ENCODE data around the gene UQCRC2. TPM values are rescaled to one million over a fixed set of nuclear protein-coding genes. Genes with fewer than 3 reads are reported as not detected.

The UQCRC2 gene
- total and polyA plus RNA-seq, 10 of the 15 experiments (the other 5 are each of a cell fraction or from before 2014, with no cell fraction given), result 256 to 563 (median 327) TPM

DNA sequence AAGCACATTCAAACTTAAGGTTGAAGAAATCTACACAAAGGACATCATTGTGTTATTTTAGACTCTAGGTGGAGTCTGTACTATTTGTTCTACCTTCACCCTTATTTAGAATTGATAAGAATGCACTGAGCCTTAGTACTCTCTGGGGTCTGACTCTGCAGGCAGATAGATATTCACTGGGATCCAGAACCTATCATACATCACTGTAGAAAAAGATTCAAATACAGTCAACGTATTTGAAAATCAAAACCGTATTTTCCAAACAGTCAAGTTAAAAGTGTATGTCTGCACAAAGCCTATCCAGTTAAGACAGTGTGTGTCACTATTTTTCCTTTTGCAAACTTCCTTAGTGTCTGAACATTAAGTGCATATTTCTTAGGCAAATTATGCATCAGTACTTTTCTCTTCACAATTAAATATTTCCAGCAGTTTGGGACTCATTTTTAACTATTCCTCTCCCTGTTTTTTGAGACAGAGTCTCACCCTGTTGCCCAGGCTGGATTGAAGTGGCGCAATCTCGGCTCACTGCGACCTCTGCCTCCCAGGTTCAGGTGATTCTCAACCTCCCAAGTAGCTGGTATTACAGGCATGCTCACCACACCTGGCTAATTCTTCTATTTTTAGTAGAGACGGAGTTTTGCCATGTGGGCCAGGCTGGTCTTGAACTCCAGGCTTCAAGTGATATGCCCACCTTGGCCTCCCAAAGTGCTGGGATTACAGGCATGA, 77.1 kb downstream of the UQCRC2 start:
- Histone ChIP-seq H3K36me3 (ENCODE audit: control insufficient read depth in 2 of 2, insufficient read depth in 2 of 2, low read length in 1 of 2) (no peaks in the 10 kb centered on the region; a peak in 1 of 4 replicates), H3K9ac (ENCODE audit: control insufficient read depth, insufficient read depth, low read length) (no peak overlapping the region), H3K27me3 (replicated peaks in 1 of 2; ENCODE audit: control insufficient read depth in 2 of 2, insufficient read depth in 2 of 2, low read length in 1 of 2) (no peaks in the 10 kb centered on the region), H3K4me2 (ENCODE audit: control insufficient read depth, insufficient read depth) (no peak overlapping the region), H3K27ac (ENCODE audit: control insufficient read depth, insufficient read depth) (no peak overlapping the region), H2AFZ (ENCODE audit: control insufficient read depth, low read depth, low read length) (no peak overlapping the region), H3K9me3 (replicated peaks; ENCODE audit: control insufficient read depth, insufficient read depth, low read length) (no peaks in the 10 kb centered on the region; the same call in none of the 3 replicates), H3K4me3 (no peak overlapping the region), H3K79me2 (ENCODE audit: control insufficient read depth, insufficient read depth, low read length) (peaks cover 2% of the 10 kb centered on the region), H4K20me1 (ENCODE audit: control insufficient read depth, insufficient read depth) (no peaks in the 10 kb centered on the region), H3K4me1 (ENCODE audit: control insufficient read depth, insufficient read depth, low read length) (peaks cover 25% of the 10 kb centered on the region)
- ChIA-PET SMC1A (ENCODE audit: uncharacterized antibody, unreplicated experiment) (interaction anchor here (0.5 to 1.5 kb wide), 4 partner anchors 14 to 1307 kb away, joined by 3 to 5 read pairs (median 3); no protein-coding TSS in a partner anchor), POLR2A (interaction anchor here (0.6 kb wide), 1 partner anchor 23 kb away, joined by 4 read pairs; no protein-coding TSS in a partner anchor), RAD21 (ENCODE audit: unreplicated experiment) (interaction anchor here (0.9 to 2.2 kb wide), 2 partner anchors 47 to 158 kb away, joined by 3 to 7 read pairs; no protein-coding TSS in a partner anchor), CTCF (interaction anchor here (1.6 to 5.8 kb wide), 2 partner anchors 48 kb away, joined by 7 to 51 read pairs; no protein-coding TSS in a partner anchor)
- intact Hi-C loops (cut with micrococcal nuclease; ENCODE audit: unreplicated experiment), result no loop called here
- FAIRE-seq (no peak), DNase-seq (ENCODE audit: low read depth, low spot score) (no peak), ATAC-seq (no peak)
- in situ Hi-C loops (cut with MboI), result no loop called here
- WGBS (ENCODE audit: insufficient coverage, insufficient replicate concordance, low lambda C conversion rate, missing lambda C conversion rate), result 95% methylated on average over 6 of the region's 6 CpGs
- no TSS peak for BruUV-seq (replicated peaks)
- TF ChIP-seq TBL1XR1 (IDR thresholded peaks at IDR 0.05; ENCODE audit: low read depth, low read length) (no peak), ZNF24 (IDR thresholded peaks at IDR 0.05) (no peak), RUNX3 (IDR thresholded peaks at IDR 0.05; ENCODE audit: low read length) (no peak), ESRRA (IDR thresholded peaks at IDR 0.05; ENCODE audit: low read length) (no peak), SIN3A (IDR thresholded peaks at IDR 0.05; ENCODE audit: low read depth, low read length) (no peak), SMARCA5 (IDR thresholded peaks at IDR 0.05) (no peak)
- TF ChIP-seq, protein P1, sequence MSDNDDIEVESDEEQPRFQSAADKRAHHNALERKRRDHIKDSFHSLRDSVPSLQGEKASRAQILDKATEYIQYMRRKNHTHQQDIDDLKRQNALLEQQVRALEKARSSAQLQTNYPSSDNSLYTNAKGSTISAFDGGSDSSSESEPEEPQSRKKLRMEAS (IDR thresholded peaks at IDR 0.05; ENCODE audit: low read depth, low read length), result no peak
- TF ChIP-seq, protein P2, sequence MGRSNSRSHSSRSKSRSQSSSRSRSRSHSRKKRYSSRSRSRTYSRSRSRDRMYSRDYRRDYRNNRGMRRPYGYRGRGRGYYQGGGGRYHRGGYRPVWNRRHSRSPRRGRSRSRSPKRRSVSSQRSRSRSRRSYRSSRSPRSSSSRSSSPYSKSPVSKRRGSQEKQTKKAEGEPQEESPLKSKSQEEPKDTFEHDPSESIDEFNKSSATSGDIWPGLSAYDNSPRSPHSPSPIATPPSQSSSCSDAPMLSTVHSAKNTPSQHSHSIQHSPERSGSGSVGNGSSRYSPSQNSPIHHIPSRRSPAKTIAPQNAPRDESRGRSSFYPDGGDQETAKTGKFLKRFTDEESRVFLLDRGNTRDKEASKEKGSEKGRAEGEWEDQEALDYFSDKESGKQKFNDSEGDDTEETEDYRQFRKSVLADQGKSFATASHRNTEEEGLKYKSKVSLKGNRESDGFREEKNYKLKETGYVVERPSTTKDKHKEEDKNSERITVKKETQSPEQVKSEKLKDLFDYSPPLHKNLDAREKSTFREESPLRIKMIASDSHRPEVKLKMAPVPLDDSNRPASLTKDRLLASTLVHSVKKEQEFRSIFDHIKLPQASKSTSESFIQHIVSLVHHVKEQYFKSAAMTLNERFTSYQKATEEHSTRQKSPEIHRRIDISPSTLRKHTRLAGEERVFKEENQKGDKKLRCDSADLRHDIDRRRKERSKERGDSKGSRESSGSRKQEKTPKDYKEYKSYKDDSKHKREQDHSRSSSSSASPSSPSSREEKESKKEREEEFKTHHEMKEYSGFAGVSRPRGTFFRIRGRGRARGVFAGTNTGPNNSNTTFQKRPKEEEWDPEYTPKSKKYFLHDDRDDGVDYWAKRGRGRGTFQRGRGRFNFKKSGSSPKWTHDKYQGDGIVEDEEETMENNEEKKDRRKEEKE (IDR thresholded peaks at IDR 0.05), result no peak
- TF ChIP-seq, protein P3, sequence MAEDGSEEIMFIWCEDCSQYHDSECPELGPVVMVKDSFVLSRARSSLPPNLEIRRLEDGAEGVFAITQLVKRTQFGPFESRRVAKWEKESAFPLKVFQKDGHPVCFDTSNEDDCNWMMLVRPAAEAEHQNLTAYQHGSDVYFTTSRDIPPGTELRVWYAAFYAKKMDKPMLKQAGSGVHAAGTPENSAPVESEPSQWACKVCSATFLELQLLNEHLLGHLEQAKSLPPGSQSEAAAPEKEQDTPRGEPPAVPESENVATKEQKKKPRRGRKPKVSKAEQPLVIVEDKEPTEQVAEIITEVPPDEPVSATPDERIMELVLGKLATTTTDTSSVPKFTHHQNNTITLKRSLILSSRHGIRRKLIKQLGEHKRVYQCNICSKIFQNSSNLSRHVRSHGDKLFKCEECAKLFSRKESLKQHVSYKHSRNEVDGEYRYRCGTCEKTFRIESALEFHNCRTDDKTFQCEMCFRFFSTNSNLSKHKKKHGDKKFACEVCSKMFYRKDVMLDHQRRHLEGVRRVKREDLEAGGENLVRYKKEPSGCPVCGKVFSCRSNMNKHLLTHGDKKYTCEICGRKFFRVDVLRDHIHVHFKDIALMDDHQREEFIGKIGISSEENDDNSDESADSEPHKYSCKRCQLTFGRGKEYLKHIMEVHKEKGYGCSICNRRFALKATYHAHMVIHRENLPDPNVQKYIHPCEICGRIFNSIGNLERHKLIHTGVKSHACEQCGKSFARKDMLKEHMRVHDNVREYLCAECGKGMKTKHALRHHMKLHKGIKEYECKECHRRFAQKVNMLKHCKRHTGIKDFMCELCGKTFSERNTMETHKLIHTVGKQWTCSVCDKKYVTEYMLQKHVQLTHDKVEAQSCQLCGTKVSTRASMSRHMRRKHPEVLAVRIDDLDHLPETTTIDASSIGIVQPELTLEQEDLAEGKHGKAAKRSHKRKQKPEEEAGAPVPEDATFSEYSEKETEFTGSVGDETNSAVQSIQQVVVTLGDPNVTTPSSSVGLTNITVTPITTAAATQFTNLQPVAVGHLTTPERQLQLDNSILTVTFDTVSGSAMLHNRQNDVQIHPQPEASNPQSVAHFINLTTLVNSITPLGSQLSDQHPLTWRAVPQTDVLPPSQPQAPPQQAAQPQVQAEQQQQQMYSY (CRISPR knock-in tag; IDR thresholded peaks at IDR 0.05), result no peak
- TF ChIP-seq, protein P4, sequence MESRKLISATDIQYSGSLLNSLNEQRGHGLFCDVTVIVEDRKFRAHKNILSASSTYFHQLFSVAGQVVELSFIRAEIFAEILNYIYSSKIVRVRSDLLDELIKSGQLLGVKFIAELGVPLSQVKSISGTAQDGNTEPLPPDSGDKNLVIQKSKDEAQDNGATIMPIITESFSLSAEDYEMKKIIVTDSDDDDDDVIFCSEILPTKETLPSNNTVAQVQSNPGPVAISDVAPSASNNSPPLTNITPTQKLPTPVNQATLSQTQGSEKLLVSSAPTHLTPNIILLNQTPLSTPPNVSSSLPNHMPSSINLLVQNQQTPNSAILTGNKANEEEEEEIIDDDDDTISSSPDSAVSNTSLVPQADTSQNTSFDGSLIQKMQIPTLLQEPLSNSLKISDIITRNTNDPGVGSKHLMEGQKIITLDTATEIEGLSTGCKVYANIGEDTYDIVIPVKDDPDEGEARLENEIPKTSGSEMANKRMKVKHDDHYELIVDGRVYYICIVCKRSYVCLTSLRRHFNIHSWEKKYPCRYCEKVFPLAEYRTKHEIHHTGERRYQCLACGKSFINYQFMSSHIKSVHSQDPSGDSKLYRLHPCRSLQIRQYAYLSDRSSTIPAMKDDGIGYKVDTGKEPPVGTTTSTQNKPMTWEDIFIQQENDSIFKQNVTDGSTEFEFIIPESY (IDR thresholded peaks at IDR 0.05), result no peak
- TF ChIP-seq, protein P5, sequence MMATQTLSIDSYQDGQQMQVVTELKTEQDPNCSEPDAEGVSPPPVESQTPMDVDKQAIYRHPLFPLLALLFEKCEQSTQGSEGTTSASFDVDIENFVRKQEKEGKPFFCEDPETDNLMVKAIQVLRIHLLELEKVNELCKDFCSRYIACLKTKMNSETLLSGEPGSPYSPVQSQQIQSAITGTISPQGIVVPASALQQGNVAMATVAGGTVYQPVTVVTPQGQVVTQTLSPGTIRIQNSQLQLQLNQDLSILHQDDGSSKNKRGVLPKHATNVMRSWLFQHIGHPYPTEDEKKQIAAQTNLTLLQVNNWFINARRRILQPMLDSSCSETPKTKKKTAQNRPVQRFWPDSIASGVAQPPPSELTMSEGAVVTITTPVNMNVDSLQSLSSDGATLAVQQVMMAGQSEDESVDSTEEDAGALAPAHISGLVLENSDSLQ (IDR thresholded peaks at IDR 0.05), result no peak
